GM19193 (cell line): ENCODE results near the gene PRKG1.

Experiments
- POLR2A ChIP-seq: IDR thresholded peaks from 4 replicates; pipeline ENCODE4 v1.6.1; 2011; ENCODE audit not compliant: insufficient read depth, insufficient read length; ENCODE audit errors: extremely low read depth

PRKG1 gene

GRCh38 chr10:52283174-52283573, 1208.9 kb downstream of the PRKG1 start:
- TF ChIP-seq POLR2A, result no peak

- no peak for TF ChIP-seq POLR2A
Observed at GRCh38 chr10:52284416-52285013, 1210.2 kb downstream of the PRKG1 start.

GRCh38 chr10:52287866-52288265, 1213.6 kb downstream of the PRKG1 start:
- no peak for TF ChIP-seq POLR2A

GRCh38 chr10:52297747-52298146, 1223.5 kb downstream of the PRKG1 start:
- TF ChIP-seq POLR2A, result no peak

GRCh38 chr10:52300599-52301277, 1226.5 kb downstream of the PRKG1 start:
- no peak for TF ChIP-seq POLR2A

GRCh38 chr10:52308251-52309031, 1234.2 kb downstream of the PRKG1 start:
- TF ChIP-seq POLR2A, result no peak

GRCh38 chr10:52312942-52313255, 1238.6 kb downstream of the PRKG1 start:
- TF ChIP-seq POLR2A, result no peak

GRCh38 chr10:52313256-52313932, 1239.1 kb downstream of the PRKG1 start:
- no peak for TF ChIP-seq POLR2A

GRCh38 chr10:52313933-52314821, 1239.9 kb downstream of the PRKG1 start, which contains the start of gene DKK1:
Gene DKK1 (plus strand): TSS chr10:52314281. CDS start chr10:52314435, 154 bp downstream.
- no peak for TF ChIP-seq POLR2A

- TF ChIP-seq POLR2A, result no peak
Observed at GRCh38 chr10:52314822-52315552, 1240.7 kb downstream of the PRKG1 start.

- no peak for TF ChIP-seq POLR2A
Observed at GRCh38 chr10:52316001-52316400, 1241.7 kb downstream of the PRKG1 start.

- TF ChIP-seq POLR2A, result no peak
Observed at GRCh38 chr10:52316500-52316899, 1242.2 kb downstream of the PRKG1 start.

GRCh38 chr10:52318136-52318701, 1243.9 kb downstream of the PRKG1 start:
- TF ChIP-seq POLR2A, result no peak

GRCh38 chr10:52318822-52319464, 1244.7 kb downstream of the PRKG1 start:
- no peak for TF ChIP-seq POLR2A

GRCh38 chr10:52319926-52320325, 1245.6 kb downstream of the PRKG1 start:
- TF ChIP-seq POLR2A, result no peak
